ENCODE data around the gene VIT.

- TF ChIP-seq EZH2phosphoT487 (IDR thresholded peaks at IDR 0.05; ENCODE audit: borderline replicate concordance, low read depth) (no peak), CTCF (IDR thresholded peaks at IDR 0.05) (peak; percentile 27; the same call in 1 of the 2 replicates), USF1 (IDR thresholded peaks at IDR 0.05; ENCODE audit: borderline replicate concordance, low read depth) (no peak)
These were observed 4.9 kb downstream of the VIT start for GRCh38 chr2:36701391-36701795.

Data from SK-N-SH (cell line).